Measurements from ENCODE around the gene DUSP7.
A peak's percentile ranks its signal among the peaks of the same experiment; 100 is the strongest.

DUSP7 gene

GRCh38 chr3:52090131-52090932 is 34.0 kb upstream of the DUSP7 start:
- no peak for DNase-seq (ENCODE audit: low spot score)
- H3K4me3 Mint-ChIP-seq, result no peak overlapping the region
- H3K27me3 Mint-ChIP-seq (ENCODE audit: low read depth), result no peaks in the 10 kb centered on the region
- no peak overlapping the region for H3K27ac Mint-ChIP-seq
- H3K9me3 Mint-ChIP-seq, result no peaks in the 10 kb centered on the region
- peaks cover 3% of the 10 kb centered on the region for H3K36me3 Mint-ChIP-seq (ENCODE audit: low read depth)
- peaks cover 23% of the 10 kb centered on the region for H3K4me1 Mint-ChIP-seq (ENCODE audit: low read depth)

- Mint-ChIP-seq H3K36me3 (ENCODE audit: low read depth) (peaks cover 3% of the 10 kb centered on the region), H3K4me1 (ENCODE audit: low read depth) (peaks cover 23% of the 10 kb centered on the region), H3K4me3 (no peak overlapping the region), H3K27ac (no peak overlapping the region), H3K27me3 (ENCODE audit: low read depth) (no peaks in the 10 kb centered on the region), H3K9me3 (no peaks in the 10 kb centered on the region)
- no peak for DNase-seq (ENCODE audit: low spot score)
Observed at GRCh38 chr3:52089691-52090090, 33.3 kb upstream of the DUSP7 start.

GRCh38 chr3:52088445-52089367 is 32.3 kb upstream of the DUSP7 start:
- Mint-ChIP-seq H3K4me1 (ENCODE audit: low read depth) (peaks cover 23% of the 10 kb centered on the region), H3K9me3 (no peaks in the 10 kb centered on the region), H3K27ac (peak overlapping the region; percentile 57), H3K4me3 (no peak overlapping the region), H3K27me3 (ENCODE audit: low read depth) (no peaks in the 10 kb centered on the region), H3K36me3 (ENCODE audit: low read depth) (peaks cover 3% of the 10 kb centered on the region)
- DNase-seq (ENCODE audit: low spot score), result no peak

GRCh38 chr3:52087731-52088130 is 31.4 kb upstream of the DUSP7 start:
- Mint-ChIP-seq H3K4me3 (peak overlapping the region; percentile 26), H3K27me3 (ENCODE audit: low read depth) (no peaks in the 10 kb centered on the region), H3K4me1 (ENCODE audit: low read depth) (peaks cover 23% of the 10 kb centered on the region), H3K27ac (peak overlapping the region; percentile 77), H3K36me3 (ENCODE audit: low read depth) (peaks cover 3% of the 10 kb centered on the region), H3K9me3 (no peaks in the 10 kb centered on the region)
- no peak for DNase-seq (ENCODE audit: low spot score)

GRCh38 chr3:52086976-52087663 is 30.7 kb upstream of the DUSP7 start:
- peak overlapping the region; percentile 38 for H3K4me3 Mint-ChIP-seq
- peak overlapping the region; percentile 77 for H3K27ac Mint-ChIP-seq
- H3K27me3 Mint-ChIP-seq (ENCODE audit: low read depth), result no peaks in the 10 kb centered on the region
- H3K36me3 Mint-ChIP-seq (ENCODE audit: low read depth), result peaks cover 3% of the 10 kb centered on the region
- peaks cover 23% of the 10 kb centered on the region for H3K4me1 Mint-ChIP-seq (ENCODE audit: low read depth)
- H3K9me3 Mint-ChIP-seq, result no peaks in the 10 kb centered on the region
- DNase-seq (ENCODE audit: low spot score), result no peak

- H3K36me3 Mint-ChIP-seq (ENCODE audit: low read depth), result peaks cover 3% of the 10 kb centered on the region
- H3K9me3 Mint-ChIP-seq, result no peaks in the 10 kb centered on the region
- H3K27me3 Mint-ChIP-seq (ENCODE audit: low read depth), result no peaks in the 10 kb centered on the region
- DNase-seq (ENCODE audit: low spot score), result no peak
- H3K27ac Mint-ChIP-seq, result peak overlapping the region; percentile 77
- no peak overlapping the region for H3K4me3 Mint-ChIP-seq
- H3K4me1 Mint-ChIP-seq (ENCODE audit: low read depth), result peaks cover 23% of the 10 kb centered on the region
Observed at GRCh38 chr3:52086461-52086860, 30.1 kb upstream of the DUSP7 start.

- peak; percentile 18 for DNase-seq (ENCODE audit: low spot score)
- Mint-ChIP-seq H3K27me3 (ENCODE audit: low read depth) (no peaks in the 10 kb centered on the region), H3K4me3 (no peak overlapping the region), H3K4me1 (ENCODE audit: low read depth) (peaks cover 23% of the 10 kb centered on the region), H3K27ac (no peak overlapping the region), H3K36me3 (ENCODE audit: low read depth) (peaks cover 3% of the 10 kb centered on the region), H3K9me3 (no peaks in the 10 kb centered on the region)
Observed at GRCh38 chr3:52085681-52086282, 29.4 kb upstream of the DUSP7 start.

GRCh38 chr3:52084954-52085680 is 28.7 kb upstream of the DUSP7 start:
- no peak for DNase-seq (ENCODE audit: low spot score)
- Mint-ChIP-seq H3K4me3 (no peak overlapping the region), H3K36me3 (ENCODE audit: low read depth) (peaks cover 3% of the 10 kb centered on the region), H3K9me3 (no peaks in the 10 kb centered on the region), H3K27ac (peak overlapping the region; percentile 62), H3K27me3 (ENCODE audit: low read depth) (no peaks in the 10 kb centered on the region), H3K4me1 (ENCODE audit: low read depth) (peaks cover 23% of the 10 kb centered on the region)

- no peak for DNase-seq (ENCODE audit: low spot score)
- Mint-ChIP-seq H3K27me3 (ENCODE audit: low read depth) (no peaks in the 10 kb centered on the region), H3K4me1 (ENCODE audit: low read depth) (peaks cover 23% of the 10 kb centered on the region), H3K9me3 (no peaks in the 10 kb centered on the region), H3K36me3 (ENCODE audit: low read depth) (peaks cover 3% of the 10 kb centered on the region), H3K27ac (peak overlapping the region; percentile 62), H3K4me3 (no peak overlapping the region)
Observed at GRCh38 chr3:52084216-52084945, 28.0 kb upstream of the DUSP7 start.

- Mint-ChIP-seq H3K27me3 (ENCODE audit: low read depth) (no peaks in the 10 kb centered on the region), H3K4me1 (ENCODE audit: low read depth) (peaks cover 23% of the 10 kb centered on the region), H3K9me3 (no peaks in the 10 kb centered on the region), H3K36me3 (ENCODE audit: low read depth) (peaks cover 3% of the 10 kb centered on the region), H3K4me3 (no peak overlapping the region), H3K27ac (peak overlapping the region; percentile 20)
- no peak for DNase-seq (ENCODE audit: low spot score)
Observed at GRCh38 chr3:52083556-52084087, 27.3 kb upstream of the DUSP7 start.

GRCh38 chr3:52082951-52083350 is 26.6 kb upstream of the DUSP7 start:
- H3K27ac Mint-ChIP-seq, result no peak overlapping the region
- DNase-seq (ENCODE audit: low spot score), result no peak
- H3K36me3 Mint-ChIP-seq (ENCODE audit: low read depth), result peaks cover 3% of the 10 kb centered on the region
- H3K4me1 Mint-ChIP-seq (ENCODE audit: low read depth), result peaks cover 21% of the 10 kb centered on the region
- H3K9me3 Mint-ChIP-seq, result no peaks in the 10 kb centered on the region
- no peaks in the 10 kb centered on the region for H3K27me3 Mint-ChIP-seq (ENCODE audit: low read depth)
- H3K4me3 Mint-ChIP-seq, result no peak overlapping the region

- peaks cover 2% of the 10 kb centered on the region for H3K4me1 Mint-ChIP-seq (ENCODE audit: low read depth)
- H3K36me3 Mint-ChIP-seq (ENCODE audit: low read depth), result no peaks in the 10 kb centered on the region
- no peak for DNase-seq (ENCODE audit: low spot score)
- H3K4me3 Mint-ChIP-seq, result no peak overlapping the region
- H3K27me3 Mint-ChIP-seq (ENCODE audit: low read depth), result no peaks in the 10 kb centered on the region
- H3K27ac Mint-ChIP-seq, result no peak overlapping the region
- H3K9me3 Mint-ChIP-seq, result no peaks in the 10 kb centered on the region
Observed at GRCh38 chr3:52080830-52081719, 24.7 kb upstream of the DUSP7 start.
